CD4-positive, alpha-beta T cell treated with Interferon alpha-2 for 1 hour (primary cell): Measurements from ENCODE around the gene EPC2.
A peak's percentile ranks its signal among the peaks of the same experiment; 100 is the strongest.

Experiments
- DNase-seq, 2 donors: peaks; one replicate each; pipeline ENCODE4 v3.0.0-alpha.2; 2020 to 2022

EPC2 gene

GRCh38 chr2:148643998-148644882, at the start of gene EPC2:
EPC2 (plus strand) TSS chr2:148644751; CDS start chr2:148645018, 267 bp downstream.
- peak; percentile 88 to 92 for DNase-seq

- DNase-seq = no peak
These were observed 48.5 kb upstream of the EPC2 start for GRCh38 chr2:148596018-148596417.

- no peak for DNase-seq
These were observed 45.2 kb upstream of the EPC2 start for GRCh38 chr2:148599109-148599991.

GRCh38 chr2:148602885-148603561, 41.5 kb upstream of the EPC2 start:
- no peak for DNase-seq

GRCh38 chr2:148603562-148603920, 41.0 kb upstream of the EPC2 start:
- DNase-seq = no peak

GRCh38 chr2:148604927-148605326, 39.6 kb upstream of the EPC2 start:
- DNase-seq = no peak

- DNase-seq = no peak
These were observed 37.0 kb upstream of the EPC2 start for GRCh38 chr2:148607566-148607965.

- no peak for DNase-seq
These were observed 31.1 kb upstream of the EPC2 start for GRCh38 chr2:148613231-148614013.

- DNase-seq = no peak
These were observed 30.6 kb upstream of the EPC2 start for GRCh38 chr2:148614014-148614321.

- peak; percentile 3 to 17 for DNase-seq
These were observed 30.1 kb upstream of the EPC2 start for GRCh38 chr2:148614322-148615049.

- DNase-seq = no peak
These were observed 29.1 kb upstream of the EPC2 start for GRCh38 chr2:148615381-148615841.

GRCh38 chr2:148616662-148617061, 27.9 kb upstream of the EPC2 start:
- no peak for DNase-seq

- no peak for DNase-seq
These were observed 27.3 kb upstream of the EPC2 start for GRCh38 chr2:148617219-148617618.

- DNase-seq = no peak
These were observed 24.9 kb upstream of the EPC2 start for GRCh38 chr2:148619560-148620195.

GRCh38 chr2:148622366-148622765, 22.2 kb upstream of the EPC2 start:
- DNase-seq = no peak

GRCh38 chr2:148623086-148623485, 21.5 kb upstream of the EPC2 start:
- DNase-seq = no peak

- no peak for DNase-seq
These were observed 17.3 kb upstream of the EPC2 start for GRCh38 chr2:148627224-148627623.

- no peak for DNase-seq
These were observed 9.8 kb upstream of the EPC2 start for GRCh38 chr2:148634749-148635148.

GRCh38 chr2:148638543-148638942, 6.0 kb upstream of the EPC2 start:
- no peak for DNase-seq

GRCh38 chr2:148640767-148641166, 3.8 kb upstream of the EPC2 start:
- no peak for DNase-seq

GRCh38 chr2:148642112-148642744, 2.3 kb upstream of the EPC2 start:
- no peak for DNase-seq
